Esophagus squamous epithelium (tissue), 4 donors: ENCODE measurements around the gene CSF1R.

ENCODE experiments used
- CTCF ChIP-seq, 6 experiments: fragments of 450-650 bp in 4 of 6; fragments of 200-600 bp in 2 of 6; sonication (generic) in 2 of 6; IDR thresholded peaks; one replicate each; pipeline ENCODE4 v1.5.1; 2016 to 2019; ENCODE audit warnings: antibody characterized with exemption in 6 of 6, mild to moderate bottlenecking in 4 of 6, moderate library complexity in 4 of 6
- POLR2A ChIP-seq, 4 donors: fragments of 450-650 bp; IDR thresholded peaks; one replicate each; pipeline ENCODE4 v1.6.1; 2017; ENCODE audit warnings: antibody characterized with exemption in 4 of 4, mild to moderate bottlenecking in 4 of 4, moderate library complexity in 3 of 4

- TF ChIP-seq POLR2A (IDR thresholded peaks at IDR 0.05), result no peak
- no peak for TF ChIP-seq CTCF (IDR thresholded peaks at IDR 0.05)
Observed at GRCh38 chr5:150066901-150067396, 19.4 kb downstream of the CSF1R start.
